ENCODE results near the gene RAD51B.

The RAD51B gene

GRCh38 chr14:68687746-68688145, 868.2 kb downstream of the RAD51B start:
- no peak overlapping the region for H3K4me3 ChIP-seq (replicated peaks; ENCODE audit: low read depth, low read length)
- no peak for TF ChIP-seq CTCF (IDR thresholded peaks at IDR 0.05; ENCODE audit: insufficient read depth, low read length, poor library complexity, severe bottlenecking)
- DNase-seq (ENCODE audit: extremely low read depth, insufficient read length): no peak
- no peaks in the 10 kb centered on the region for H3K27me3 ChIP-seq (replicated peaks; ENCODE audit: control insufficient read depth, insufficient read depth, low read length)
- no peaks in the 10 kb centered on the region for H3K36me3 ChIP-seq (ENCODE audit: control insufficient read depth, insufficient read depth, low read length)

- Histone ChIP-seq H3K4me3 (replicated peaks; ENCODE audit: low read depth, low read length) (no peak overlapping the region), H3K36me3 (ENCODE audit: control insufficient read depth, insufficient read depth, low read length) (no peaks in the 10 kb centered on the region), H3K27me3 (replicated peaks; ENCODE audit: control insufficient read depth, insufficient read depth, low read length) (no peaks in the 10 kb centered on the region)
- TF ChIP-seq CTCF (IDR thresholded peaks at IDR 0.05; ENCODE audit: insufficient read depth, low read length, poor library complexity, severe bottlenecking): no peak
- DNase-seq (ENCODE audit: extremely low read depth, insufficient read length): no peak
Measured at GRCh38 chr14:68688872-68689371, 869.3 kb downstream of the RAD51B start.

- no peak for DNase-seq (ENCODE audit: extremely low read depth, insufficient read length)
- Histone ChIP-seq H3K4me3 (replicated peaks; ENCODE audit: low read depth, low read length) (no peak overlapping the region), H3K27me3 (replicated peaks; ENCODE audit: control insufficient read depth, insufficient read depth, low read length) (no peaks in the 10 kb centered on the region), H3K36me3 (ENCODE audit: control insufficient read depth, insufficient read depth, low read length) (no peaks in the 10 kb centered on the region)
- no peak for TF ChIP-seq CTCF (IDR thresholded peaks at IDR 0.05; ENCODE audit: insufficient read depth, low read length, poor library complexity, severe bottlenecking)
Measured at GRCh38 chr14:68689511-68689910, 869.9 kb downstream of the RAD51B start.

- H3K36me3 ChIP-seq (ENCODE audit: control insufficient read depth, insufficient read depth, low read length): no peaks in the 10 kb centered on the region
- DNase-seq (ENCODE audit: extremely low read depth, insufficient read length): no peak
- no peak for TF ChIP-seq CTCF (IDR thresholded peaks at IDR 0.05; ENCODE audit: insufficient read depth, low read length, poor library complexity, severe bottlenecking)
- no peaks in the 10 kb centered on the region for H3K27me3 ChIP-seq (replicated peaks; ENCODE audit: control insufficient read depth, insufficient read depth, low read length)
- H3K4me3 ChIP-seq (replicated peaks; ENCODE audit: low read depth, low read length): no peak overlapping the region
Measured at GRCh38 chr14:68690089-68690958, 870.7 kb downstream of the RAD51B start.

- no peak overlapping the region for H3K4me3 ChIP-seq (replicated peaks; ENCODE audit: low read depth, low read length)
- no peak for DNase-seq (ENCODE audit: extremely low read depth, insufficient read length)
Measured at GRCh38 chr14:68691031-68691791, 871.6 kb downstream of the RAD51B start.

More at GRCh38 chr14:68691031-68691791, 871.6 kb downstream of the RAD51B start:
- TF ChIP-seq CTCF (IDR thresholded peaks at IDR 0.05; ENCODE audit: insufficient read depth, low read length, poor library complexity, severe bottlenecking): no peak
- Histone ChIP-seq H3K27me3 (replicated peaks; ENCODE audit: control insufficient read depth, insufficient read depth, low read length) (no peaks in the 10 kb centered on the region), H3K36me3 (ENCODE audit: control insufficient read depth, insufficient read depth, low read length) (no peaks in the 10 kb centered on the region)
